Measurements from ENCODE around the gene LRP11. TPM values are rescaled to one million over a fixed set of nuclear protein-coding genes. Genes with fewer than 3 reads are reported as not detected.

LRP11 gene
- polyA plus RNA-seq, 2 of the 4 experiments (the other 2 are of a cell fraction), result 48.9 to 57.7 TPM

DNA sequence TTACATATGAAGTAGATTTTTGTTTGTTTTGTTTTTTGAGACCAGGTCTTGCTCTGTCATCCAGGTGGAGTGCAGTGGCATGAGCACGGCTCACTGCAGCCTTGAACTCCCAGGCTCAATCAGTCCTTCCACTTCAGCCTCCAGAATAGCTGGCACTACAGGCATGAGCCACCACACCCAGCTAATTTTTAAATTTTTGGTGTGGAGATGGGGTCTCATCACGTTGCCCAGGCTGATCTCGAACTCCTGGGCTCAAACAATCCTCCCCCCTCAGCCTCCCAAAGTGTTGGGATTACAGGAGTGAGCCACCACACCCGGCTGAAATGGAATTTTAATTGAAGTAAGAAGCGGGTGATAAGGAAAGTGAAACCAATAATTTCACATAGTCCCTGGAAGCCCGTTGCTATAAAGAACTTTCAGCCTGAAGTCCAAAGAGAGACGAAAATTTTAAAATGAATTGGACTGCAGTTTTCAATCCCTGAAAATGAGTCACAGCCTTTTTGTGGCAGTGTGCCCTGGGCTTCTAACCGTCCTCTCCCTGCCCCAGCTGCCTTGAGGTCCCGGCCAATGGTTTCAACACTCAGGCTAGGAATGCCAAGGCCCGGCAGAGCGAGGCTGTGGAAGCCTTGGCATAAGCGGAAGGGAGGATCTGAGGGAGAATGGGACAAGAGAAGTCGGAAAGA, 33.0 kb upstream of the LRP11 start:
- POLR2A ChIA-PET, result no interaction called here
- Histone ChIP-seq H3K4me3 (no peak overlapping the region), H3K4me1 (peaks cover 42% of the 10 kb centered on the region), H3K4me2 (peak overlapping the region; percentile 72), H3K9me3 (no peaks in the 10 kb centered on the region), H3K27ac (peak overlapping the region; percentile 77 to 94)
- no peak for FAIRE-seq
- WGBS (ENCODE audit: missing lambda C conversion rate), result 22% methylated on average over 13 of the region's 13 CpGs
- peak in 1 of 2 experiments; percentile 27; a peak in 1 of 4 replicates for TF ChIP-seq CEBPB (IDR thresholded peaks at IDR 0.05)
- TF ChIP-seq FOSL2 (IDR thresholded peaks at IDR 0.05), result no peak
- TF ChIP-seq FOSL2 (CRISPR knock-in tag; IDR thresholded peaks at IDR 0.05), result 0 out of 2 replicates have a peak, but pooled peaks have one; percentile 49
- no peak for TF ChIP-seq ZFP36 (IDR thresholded peaks at IDR 0.05; ENCODE audit: borderline replicate concordance, partially characterized antibody)
- DNase-seq (ENCODE audit: low read depth in 1 of 2, low spot score in 1 of 2), result peak; percentile 46 to 52
- CTCF ChIA-PET, result interaction anchor here (0.7 to 2.5 kb wide), 5 partner anchors 8 to 62 kb away, joined by 3 to 10 read pairs (median 3); no protein-coding TSS in a partner anchor
- peak; percentile 76 to 79 for ATAC-seq

- Histone ChIP-seq H3K4me1 (peaks cover 43% of the 10 kb centered on the region), H3K27ac (peak overlapping the region; percentile 77 to 94), H3K4me3 (no peak overlapping the region), H3K9me3 (no peaks in the 10 kb centered on the region), H3K4me2 (peak overlapping the region; percentile 72)
- DNase-seq (ENCODE audit: low read depth in 1 of 2, low spot score in 1 of 2), result no peak
- POLR2A ChIA-PET, result no interaction called here
- CTCF ChIA-PET, result interaction anchor here (0.7 to 2.5 kb wide), 5 partner anchors 9 to 61 kb away, joined by 3 to 10 read pairs (median 3); no protein-coding TSS in a partner anchor
- ATAC-seq, result peak in 1 of 2 experiments; percentile 9; a peak in 2 of 6 replicates
- FAIRE-seq, result no peak
- WGBS (ENCODE audit: missing lambda C conversion rate), result 90% methylated on average over 3 of the region's 3 CpGs
- no peak for TF ChIP-seq MAFK (IDR thresholded peaks at IDR 0.05; ENCODE audit: partially characterized antibody)
- TF ChIP-seq NR3C1 (IDR thresholded peaks at IDR 0.05), result no peak
- no peak for TF ChIP-seq EHMT2 (IDR thresholded peaks at IDR 0.05; ENCODE audit: low read depth)
- no peak for TF ChIP-seq CHD4 (IDR thresholded peaks at IDR 0.05; ENCODE audit: borderline replicate concordance)
- TF ChIP-seq ZFP36 (IDR thresholded peaks at IDR 0.05; ENCODE audit: borderline replicate concordance, partially characterized antibody), result no peak
- TF ChIP-seq ZNF302 (CRISPR knock-in tag; IDR thresholded peaks at IDR 0.05), result no peak
- TF ChIP-seq RFX5 (IDR thresholded peaks at IDR 0.05), result no peak
- TF ChIP-seq HDAC2 (IDR thresholded peaks at IDR 0.05), result no peak
- TF ChIP-seq CHD2 (IDR thresholded peaks at IDR 0.05; ENCODE audit: low read length, partially characterized antibody), result no peak
- TF ChIP-seq, protein P1, sequence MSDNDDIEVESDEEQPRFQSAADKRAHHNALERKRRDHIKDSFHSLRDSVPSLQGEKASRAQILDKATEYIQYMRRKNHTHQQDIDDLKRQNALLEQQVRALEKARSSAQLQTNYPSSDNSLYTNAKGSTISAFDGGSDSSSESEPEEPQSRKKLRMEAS (IDR thresholded peaks at IDR 0.05), result no peak
- TF ChIP-seq CBX2 (IDR thresholded peaks at IDR 0.05; ENCODE audit: borderline replicate concordance, low read depth), result no peak
- TF ChIP-seq CBX8 (IDR thresholded peaks at IDR 0.05), result no peak
- no peak for TF ChIP-seq POLR2A (IDR thresholded peaks at IDR 0.05; ENCODE audit: low read length)
- no peak for TF ChIP-seq ESRRA (IDR thresholded peaks at IDR 0.05; ENCODE audit: borderline replicate concordance, low read length)
- TF ChIP-seq, protein P2, sequence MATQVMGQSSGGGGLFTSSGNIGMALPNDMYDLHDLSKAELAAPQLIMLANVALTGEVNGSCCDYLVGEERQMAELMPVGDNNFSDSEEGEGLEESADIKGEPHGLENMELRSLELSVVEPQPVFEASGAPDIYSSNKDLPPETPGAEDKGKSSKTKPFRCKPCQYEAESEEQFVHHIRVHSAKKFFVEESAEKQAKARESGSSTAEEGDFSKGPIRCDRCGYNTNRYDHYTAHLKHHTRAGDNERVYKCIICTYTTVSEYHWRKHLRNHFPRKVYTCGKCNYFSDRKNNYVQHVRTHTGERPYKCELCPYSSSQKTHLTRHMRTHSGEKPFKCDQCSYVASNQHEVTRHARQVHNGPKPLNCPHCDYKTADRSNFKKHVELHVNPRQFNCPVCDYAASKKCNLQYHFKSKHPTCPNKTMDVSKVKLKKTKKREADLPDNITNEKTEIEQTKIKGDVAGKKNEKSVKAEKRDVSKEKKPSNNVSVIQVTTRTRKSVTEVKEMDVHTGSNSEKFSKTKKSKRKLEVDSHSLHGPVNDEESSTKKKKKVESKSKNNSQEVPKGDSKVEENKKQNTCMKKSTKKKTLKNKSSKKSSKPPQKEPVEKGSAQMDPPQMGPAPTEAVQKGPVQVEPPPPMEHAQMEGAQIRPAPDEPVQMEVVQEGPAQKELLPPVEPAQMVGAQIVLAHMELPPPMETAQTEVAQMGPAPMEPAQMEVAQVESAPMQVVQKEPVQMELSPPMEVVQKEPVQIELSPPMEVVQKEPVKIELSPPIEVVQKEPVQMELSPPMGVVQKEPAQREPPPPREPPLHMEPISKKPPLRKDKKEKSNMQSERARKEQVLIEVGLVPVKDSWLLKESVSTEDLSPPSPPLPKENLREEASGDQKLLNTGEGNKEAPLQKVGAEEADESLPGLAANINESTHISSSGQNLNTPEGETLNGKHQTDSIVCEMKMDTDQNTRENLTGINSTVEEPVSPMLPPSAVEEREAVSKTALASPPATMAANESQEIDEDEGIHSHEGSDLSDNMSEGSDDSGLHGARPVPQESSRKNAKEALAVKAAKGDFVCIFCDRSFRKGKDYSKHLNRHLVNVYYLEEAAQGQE (IDR thresholded peaks at IDR 0.05), result no peak
- TF ChIP-seq CEBPB (IDR thresholded peaks at IDR 0.05), result no peak
- no peak for TF ChIP-seq SMC3 (IDR thresholded peaks at IDR 0.05)
- TF ChIP-seq POLR2AphosphoS2 (conservative IDR thresholded peaks at IDR 0.05; ENCODE audit: low read length), result no peak
These were observed 32.3 kb upstream of the LRP11 start for GRCh38 chr6:149896491-149896890.

DNA sequence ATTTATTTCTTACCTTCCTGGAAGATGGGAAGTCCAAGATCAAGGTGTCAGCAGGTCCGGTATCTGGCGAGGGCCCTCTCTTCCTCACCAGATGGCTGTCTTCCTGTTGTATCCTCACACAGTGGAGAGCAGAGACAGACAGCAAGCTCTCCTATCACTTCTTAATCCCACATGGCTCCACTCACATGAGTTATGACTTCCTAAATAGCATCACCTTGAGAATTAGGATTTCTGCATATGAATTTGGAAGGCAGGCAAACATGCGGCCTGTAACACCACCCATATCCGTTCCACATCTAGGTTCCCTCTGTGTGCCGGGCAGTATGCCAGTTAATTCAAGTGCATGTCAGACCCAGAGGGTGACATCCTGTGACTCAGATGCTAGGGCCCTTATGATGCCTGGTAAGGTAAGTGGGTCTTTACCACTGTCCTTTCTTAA, 31.7 kb upstream of the LRP11 start:
- Histone ChIP-seq H3K4me3 (no peak overlapping the region), H3K27ac (peak overlapping the region; percentile 77 to 94), H3K9me3 (no peaks in the 10 kb centered on the region), H3K4me1 (peaks cover 50% of the 10 kb centered on the region), H3K4me2 (peak overlapping the region; percentile 72)
- WGBS (ENCODE audit: missing lambda C conversion rate), result 37% methylated on average over 5 of the region's 5 CpGs
- peak; percentile 44 to 46 for DNase-seq (ENCODE audit: low read depth in 1 of 2, low spot score in 1 of 2)
- ChIA-PET POLR2A (no interaction called here), CTCF (interaction anchor here (1.1 to 1.9 kb wide), 5 partner anchors 10 to 61 kb away, joined by 3 to 5 read pairs (median 4); partner anchors contain the start of gene RAET1G)
- TF ChIP-seq E2F6 (IDR thresholded peaks at IDR 0.05; ENCODE audit: borderline replicate concordance, low read depth) (0 out of 2 replicates have a peak, but pooled peaks have one; percentile 15), RFX5 (IDR thresholded peaks at IDR 0.05) (no peak)
- FAIRE-seq, result no peak
- ATAC-seq, result peak; percentile 11 to 40; a peak in 4 of 6 replicates

Data from A549 (cell line).